Cortex of kidney (tissue), 1 donor: ENCODE data around the gene PRCP.

Source experiments
- DNase-seq: peaks from one replicate; lab custom pipeline; 2025; lab: John Stamatoyannopoulos, UW

The PRCP gene

DNA sequence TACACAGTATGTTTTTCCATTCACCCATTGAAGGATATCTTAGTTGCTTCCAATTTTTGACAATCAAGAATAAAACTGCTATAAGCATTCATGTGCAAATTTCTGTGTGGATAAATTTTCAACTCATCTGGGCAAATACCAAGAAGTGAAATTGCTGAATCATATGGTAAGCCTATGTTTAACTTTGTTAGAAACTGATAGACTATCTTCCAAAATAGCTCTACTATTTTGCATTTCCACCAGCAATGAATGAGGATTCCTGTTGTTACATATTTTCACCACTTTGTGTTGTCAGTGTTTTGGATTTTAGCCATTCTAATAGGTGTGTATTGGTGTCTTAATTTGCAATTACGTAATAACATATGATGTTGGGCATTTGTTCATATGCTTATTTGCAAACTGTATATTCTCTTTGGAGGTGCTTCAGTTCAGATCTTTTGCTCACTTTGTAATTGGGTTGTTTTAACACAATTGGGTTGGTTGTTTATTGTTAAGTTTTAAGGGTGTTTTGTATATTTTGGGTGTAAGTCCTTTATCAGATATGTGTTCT lies 117.3 kb downstream of the PRCP start:
- no peak for DNase-seq

DNA sequence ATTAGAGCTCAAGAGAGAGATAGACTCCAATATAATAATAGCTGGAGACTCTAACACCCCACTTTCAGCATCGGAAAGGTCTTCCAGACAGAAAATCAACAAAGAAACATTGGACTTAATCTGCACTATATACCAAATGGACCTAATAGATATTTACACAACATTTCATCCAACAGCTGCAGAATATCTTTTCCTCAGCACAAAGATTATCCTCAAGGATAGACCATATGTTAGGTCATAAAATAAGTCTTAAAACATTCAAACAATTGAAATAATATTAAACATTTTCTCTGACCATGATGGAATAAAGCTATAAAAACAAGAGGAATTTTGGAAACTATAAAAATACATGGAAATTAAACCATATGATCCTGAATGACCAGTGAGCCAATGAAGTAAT lies 121.5 kb downstream of the PRCP start:
- no peak for DNase-seq

DNA sequence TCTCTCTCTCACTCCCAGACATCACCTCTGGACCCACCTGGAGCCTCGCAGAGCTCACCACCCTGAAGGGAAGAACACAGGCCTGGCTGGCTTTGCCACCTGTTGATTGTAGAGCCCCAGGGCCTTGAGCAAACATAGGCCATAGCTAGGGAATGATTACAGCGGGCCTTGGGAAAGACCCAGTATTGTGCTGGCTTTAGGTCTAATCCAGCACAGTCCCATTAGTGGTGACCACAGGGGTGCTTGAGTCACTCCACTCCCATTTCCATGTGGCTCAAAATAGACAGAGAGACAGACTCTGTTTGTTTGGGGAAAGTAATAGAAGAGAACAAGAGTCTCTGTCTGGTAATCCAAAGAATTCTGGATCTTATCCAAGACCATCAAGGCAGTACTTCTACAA lies 123.9 kb downstream of the PRCP start:
- DNase-seq = no peak

DNA sequence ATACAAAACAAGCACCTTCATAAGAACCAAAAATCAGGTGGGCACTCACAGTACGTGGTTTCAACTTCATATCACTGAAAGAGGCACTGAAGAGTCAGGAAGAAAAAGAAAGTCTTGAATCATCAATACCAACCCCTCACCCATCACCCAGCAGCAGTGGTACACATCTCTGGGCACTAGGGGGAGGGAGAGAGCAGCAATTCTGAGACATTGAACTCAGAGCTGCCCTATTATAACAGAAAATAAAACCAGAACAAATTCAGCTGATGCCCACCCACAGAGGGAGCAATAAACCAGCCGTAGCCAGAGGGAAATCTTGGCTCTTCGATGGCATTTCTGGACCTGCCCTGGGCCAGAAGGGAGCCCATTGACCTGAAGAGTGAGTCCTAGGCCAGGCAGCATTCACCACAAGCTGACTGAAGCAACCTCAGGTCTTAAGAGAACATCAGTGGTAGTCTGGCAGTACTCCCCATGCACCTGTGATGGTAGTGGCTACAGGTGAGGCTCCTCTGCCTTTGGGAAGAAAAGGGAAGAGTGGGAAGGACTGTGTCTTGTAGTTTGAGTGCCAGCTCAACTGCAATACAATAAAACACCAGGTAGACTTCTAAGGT lies 124.4 kb downstream of the PRCP start:
- DNase-seq = no peak

DNA sequence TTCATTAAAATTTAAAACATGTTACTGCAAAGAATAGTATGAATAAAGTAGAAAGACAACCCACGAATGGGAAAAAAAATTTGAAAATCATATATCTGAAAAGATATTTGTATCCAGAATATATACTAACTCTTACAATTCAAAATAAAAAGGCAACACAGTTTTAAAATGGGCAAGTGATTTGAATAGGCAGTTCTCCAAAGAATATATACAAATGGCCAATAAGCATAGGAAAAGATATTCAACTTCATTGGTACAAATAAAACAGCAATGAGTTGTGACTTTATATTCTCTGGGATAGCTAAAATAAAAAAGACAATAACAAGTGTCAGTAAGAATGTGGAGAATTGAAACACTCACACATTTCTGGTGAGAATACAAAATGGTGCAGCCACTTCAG lies 125.0 kb downstream of the PRCP start:
- DNase-seq = no peak
